Measurements from ENCODE around the gene PPP1R18.
A peak's percentile ranks its signal among the peaks of the same experiment; 100 is the strongest.
"Not testable (repeated sequence)": the region's sequence is repeated elsewhere in the genome, so short reads cannot be mapped to it uniquely, and the experiment has no call there.

The PPP1R18 gene

DNA sequence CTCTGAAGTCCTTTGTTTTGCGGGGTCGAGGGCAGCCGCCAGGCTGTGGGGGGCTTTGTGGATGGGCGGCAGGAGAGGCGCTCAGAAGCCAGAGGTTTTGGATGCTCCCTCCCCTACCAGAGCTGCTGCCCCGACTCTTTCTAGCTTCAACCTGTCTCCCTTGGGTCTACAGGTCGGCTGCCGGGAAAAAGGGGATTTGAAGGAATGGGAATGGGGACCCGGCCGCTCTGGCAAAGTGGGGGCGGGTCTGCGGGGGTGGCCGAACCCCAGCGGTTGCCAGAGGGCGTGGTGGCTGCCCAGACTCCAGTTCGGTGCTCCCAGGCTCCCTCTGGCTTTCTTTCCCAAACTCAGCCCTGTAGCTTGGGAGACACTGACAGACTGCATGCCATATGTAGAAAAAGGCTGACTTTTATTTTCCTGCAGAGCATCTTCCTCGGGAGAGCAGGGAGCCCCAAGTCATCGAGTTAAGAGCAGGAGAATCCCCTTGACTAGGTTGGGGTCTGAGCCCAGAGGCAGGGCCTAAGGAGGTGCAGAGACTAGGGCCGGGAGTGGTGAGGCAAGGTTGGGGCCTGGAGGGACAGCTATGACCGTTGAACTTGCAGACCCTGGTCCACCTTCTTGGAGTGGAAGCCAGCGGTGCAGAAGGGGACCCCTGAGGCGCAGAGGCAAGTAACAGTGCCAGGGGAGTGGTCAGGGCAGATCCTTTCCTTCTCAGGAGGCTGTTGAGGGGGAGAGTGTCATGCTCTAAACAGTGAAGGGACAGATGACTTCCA is 1.4 kb upstream of the PPP1R18 start:
- DNase-seq = no peak

GRCh38 chr6:30686908-30687658 is 638 bp upstream of the PPP1R18 start:
- DNase-seq = peak; percentile 89

DNA sequence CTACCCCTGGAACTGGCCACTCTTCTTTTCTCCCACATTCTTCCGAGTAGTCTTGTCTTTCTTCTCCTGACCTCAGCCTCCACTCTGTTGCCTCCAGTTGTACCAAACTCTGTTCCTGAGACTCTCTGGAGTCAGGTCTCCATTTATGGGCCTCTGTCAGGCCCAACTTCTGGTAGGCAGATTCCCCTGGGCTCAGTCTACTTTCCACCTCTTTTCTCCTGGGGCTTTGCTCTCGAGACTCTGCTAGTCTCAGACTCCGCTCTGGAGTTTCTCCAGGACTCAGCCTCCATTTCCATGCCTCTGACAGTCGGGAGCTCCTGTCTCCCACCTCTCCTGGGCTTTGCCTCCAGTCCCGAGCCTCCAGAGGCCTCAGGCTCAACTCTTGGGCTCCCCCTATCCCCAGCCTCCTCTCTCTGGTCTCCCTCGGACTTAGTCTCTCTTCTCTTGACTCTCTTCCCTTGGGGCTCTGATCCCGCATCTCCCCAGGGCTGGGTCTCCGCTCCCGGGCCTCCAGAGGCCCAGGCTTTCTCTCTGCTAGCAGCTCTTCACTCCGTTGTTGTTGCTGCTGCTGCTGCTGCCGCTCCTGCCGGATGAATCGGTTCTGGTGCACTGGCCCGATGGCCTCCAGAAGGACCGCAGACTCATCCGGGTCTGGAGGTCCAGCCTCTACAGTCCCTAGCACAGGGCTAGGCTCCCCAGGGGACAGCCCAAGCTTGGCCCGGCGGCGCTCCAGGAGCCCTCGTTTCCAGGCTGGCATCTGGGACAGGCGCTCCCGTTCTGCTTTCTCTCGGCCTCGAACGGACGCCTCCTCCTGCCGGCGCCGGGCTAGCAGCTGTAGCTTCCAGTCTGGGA is 1.1 kb downstream of the PPP1R18 start:
- DNase-seq = peak; percentile 41

GRCh38 chr6:30684386-30685156 is 1.9 kb downstream of the PPP1R18 start:
- DNase-seq = peak; percentile 75

- no peak for DNase-seq
These were observed 2.5 kb downstream of the PPP1R18 start for GRCh38 chr6:30683980-30684338.

DNA sequence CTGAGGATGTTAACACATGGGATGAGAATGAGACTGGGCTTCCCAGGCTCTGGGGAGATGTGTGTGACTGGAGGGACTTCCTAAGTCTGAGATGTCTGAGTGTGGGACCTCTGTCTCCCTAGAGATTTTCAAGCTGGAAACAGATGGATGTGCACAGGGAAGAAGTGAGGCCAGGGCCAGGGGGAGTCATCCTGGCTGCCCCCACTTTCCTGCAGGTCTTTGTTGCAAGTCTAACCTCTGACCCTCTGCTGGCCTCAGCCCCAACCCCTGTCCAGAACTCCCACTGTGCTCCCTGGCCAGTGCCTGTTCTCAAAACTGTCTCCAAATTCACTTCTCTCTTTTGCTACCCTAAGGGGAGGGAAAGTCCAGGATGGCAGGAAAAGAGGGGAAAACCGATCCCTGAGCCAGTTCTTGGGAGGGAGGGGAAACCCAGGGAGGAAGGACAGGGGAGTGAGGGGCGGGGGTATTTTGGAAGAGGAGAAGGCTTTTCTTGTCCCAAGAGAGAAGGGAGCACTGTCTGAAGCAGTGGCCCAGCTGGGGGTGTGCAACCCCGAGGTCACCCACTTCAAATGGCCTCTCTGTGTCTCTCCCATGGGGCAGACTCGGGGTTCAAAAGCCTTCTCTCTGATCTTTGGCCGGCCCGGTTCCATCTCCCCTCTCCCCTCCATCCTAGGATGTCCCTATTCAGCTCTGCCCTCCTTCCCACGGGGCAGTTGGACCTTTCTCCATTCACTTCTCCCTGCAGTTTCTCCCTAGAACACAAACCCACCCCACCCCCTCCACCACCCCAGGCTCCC is 3.1 kb downstream of the PPP1R18 start:
- DNase-seq = no peak

DNA sequence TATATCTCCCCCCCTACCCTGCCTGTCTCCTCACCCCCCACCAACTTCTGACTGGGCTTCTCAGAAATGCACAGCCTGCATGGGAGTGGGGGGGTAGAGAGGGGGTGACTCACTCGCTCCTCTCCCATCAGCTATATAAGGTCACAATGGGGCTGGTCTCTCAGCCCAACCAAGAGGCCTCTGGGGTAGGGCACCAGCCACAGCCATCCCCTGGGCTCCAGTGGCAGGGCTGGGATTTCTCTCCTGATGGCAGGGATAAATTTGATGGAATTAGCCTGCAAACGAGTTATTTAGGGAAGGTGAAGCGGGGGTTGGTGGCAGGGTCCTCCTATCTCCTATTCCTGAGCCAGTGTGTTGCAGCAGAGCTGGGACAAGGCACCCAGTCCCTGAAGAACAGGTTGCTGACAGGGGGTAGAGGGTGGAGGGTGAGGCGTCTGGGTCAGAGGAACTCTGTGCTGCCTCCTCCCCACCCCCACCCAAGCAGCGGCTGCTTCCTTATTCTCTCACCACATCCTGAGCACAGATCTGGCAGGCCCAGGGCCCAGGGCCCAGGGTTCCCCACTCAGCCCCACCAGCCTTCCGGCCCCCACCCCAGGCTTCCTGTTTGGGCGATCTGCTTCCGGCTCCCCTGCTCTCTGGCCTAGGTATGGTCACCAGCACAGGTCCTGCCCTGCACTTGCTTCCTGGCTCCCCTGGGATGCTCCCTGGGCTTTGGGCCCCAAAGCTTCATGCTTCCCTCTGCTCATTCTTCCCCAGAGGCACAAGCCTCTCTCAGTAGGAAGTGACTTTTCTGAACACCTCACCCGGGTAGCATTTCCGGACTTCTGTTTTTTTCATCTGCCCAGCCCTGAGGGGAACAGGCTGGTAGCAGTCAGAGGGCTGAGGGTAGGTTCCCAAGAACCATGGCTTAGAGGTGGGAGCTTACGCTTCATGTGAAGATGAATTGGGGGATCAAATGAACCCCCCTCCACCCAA is 4.0 kb downstream of the PPP1R18 start:
- DNase-seq = peak; percentile 95

DNA sequence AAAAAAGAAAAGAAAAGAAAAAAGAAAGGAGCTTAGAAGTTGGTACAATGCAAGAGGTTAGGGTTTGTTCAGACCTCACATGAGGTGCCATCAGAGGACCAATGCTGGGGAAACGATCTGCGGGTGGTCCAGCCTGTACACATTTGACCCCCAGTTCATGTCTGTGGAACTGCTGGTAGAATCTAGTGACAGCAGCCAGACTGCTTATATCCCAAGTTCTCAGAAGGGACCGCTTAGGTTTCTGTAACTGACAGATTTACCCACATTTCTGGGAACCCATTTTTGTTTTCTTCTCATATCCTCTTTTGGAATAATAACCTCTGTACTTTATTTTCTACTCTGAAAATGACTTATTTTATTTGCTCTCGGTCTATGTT is 4.7 kb downstream of the PPP1R18 start:
- no peak for DNase-seq

- DNase-seq = no peak
These were observed 6.5 kb downstream of the PPP1R18 start for GRCh38 chr6:30679765-30680535.

DNA sequence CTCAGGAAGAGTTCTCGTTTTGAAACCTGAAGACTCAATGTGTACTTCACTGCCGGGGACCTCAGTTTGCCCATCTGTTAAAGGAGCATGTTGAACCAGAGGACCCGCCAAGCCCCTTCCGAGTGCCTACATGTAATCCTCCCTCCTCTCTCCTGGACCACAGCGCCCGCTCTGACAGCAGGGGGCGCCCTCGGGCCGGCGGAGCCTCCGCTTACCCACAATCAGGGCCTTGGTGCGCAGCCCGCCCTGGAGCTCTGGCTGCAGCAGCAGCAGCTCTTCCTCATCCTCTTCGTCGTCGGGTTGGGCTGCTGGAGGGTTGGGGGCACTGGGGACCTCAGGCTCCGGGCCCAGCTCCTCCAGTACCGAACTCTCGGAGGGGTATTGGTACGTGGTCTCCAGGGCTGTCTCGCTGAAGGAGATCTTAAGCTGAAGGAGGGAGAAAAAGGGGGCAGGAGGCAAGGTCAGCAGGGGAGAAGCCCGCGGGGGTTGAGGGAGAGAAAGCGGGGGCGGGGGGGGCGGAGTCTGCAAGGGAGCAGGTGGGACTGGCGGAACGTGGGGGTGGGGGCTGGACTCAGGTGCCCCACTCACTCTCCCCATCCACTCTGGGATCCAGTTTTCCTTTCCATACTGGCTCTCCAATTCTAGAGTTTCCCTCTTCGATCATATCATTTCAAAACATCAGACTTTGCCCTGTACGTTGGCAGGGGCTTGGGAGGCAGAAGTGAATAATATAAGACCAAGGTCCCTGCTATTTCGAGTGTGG is 7.3 kb downstream of the PPP1R18 start:
- peak; percentile 94 for DNase-seq

GRCh38 chr6:30676660-30677285 is 9.7 kb downstream of the PPP1R18 start:
- no peak for DNase-seq

- DNase-seq = peak; percentile 96
These were observed 13.8 kb downstream of the PPP1R18 start, which contains the start of gene DHX16 for GRCh38 chr6:30672445-30673253. DHX16 (minus strand) TSS chr6:30673006; CDS start chr6:30672841, 165 bp downstream.

DNA sequence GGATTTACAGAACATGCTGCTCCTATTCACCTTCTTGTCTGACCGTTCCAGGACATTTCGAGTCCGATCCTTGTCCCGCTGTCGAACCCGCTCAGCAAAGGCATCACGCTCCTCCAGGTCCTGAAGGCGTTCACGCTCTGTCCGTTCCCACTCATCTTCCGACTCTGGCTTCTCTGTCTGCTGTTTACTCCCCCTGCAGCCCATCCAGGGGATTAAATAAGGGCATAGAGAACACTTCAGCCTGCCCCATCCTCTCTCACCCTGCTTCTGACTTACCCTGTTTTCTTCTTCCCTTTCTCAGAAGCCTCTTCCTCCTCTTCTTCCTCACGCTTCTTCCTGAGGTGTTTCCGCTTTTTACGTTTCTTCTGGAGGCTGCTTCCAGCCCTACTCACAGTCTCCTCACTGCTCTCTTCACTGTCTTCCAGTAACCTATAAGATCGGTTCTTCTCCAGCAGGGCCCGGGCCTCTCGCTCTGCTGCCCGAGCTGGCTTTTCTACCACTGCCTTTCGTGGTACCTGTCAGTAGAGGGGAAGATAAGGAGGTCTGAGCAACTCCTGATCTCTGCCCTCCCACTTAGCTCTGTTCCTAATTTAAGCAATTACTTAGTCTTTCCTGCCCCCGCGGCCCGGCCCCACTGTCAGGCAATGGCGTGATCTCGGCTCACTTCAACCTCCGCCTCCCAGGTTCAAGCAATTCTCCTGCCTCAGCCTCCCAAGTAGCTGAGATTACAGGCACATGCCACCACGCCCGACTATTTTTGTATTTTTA is 15.5 kb downstream of the PPP1R18 start:
- no peak for DNase-seq

DNA sequence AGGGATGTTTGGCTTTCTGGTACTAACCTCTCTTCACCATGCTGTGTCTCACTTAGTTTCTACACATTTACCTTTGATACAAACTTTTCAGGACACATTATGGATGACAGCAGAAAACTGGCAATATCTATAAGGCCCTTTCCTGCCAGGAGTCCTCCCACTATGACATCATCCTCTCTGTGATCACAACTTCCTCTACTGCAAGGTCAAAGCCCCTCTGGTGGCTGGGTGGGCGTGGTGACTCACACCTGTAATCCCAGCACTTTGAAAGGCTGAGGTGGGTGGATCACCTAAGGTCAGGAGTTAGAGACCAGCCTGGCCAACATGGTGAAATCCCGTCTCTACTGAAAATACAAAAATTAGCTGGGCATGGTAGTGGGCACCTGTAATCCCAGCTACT is 20.1 kb downstream of the PPP1R18 start:
- DNase-seq = peak; percentile 21

DNA sequence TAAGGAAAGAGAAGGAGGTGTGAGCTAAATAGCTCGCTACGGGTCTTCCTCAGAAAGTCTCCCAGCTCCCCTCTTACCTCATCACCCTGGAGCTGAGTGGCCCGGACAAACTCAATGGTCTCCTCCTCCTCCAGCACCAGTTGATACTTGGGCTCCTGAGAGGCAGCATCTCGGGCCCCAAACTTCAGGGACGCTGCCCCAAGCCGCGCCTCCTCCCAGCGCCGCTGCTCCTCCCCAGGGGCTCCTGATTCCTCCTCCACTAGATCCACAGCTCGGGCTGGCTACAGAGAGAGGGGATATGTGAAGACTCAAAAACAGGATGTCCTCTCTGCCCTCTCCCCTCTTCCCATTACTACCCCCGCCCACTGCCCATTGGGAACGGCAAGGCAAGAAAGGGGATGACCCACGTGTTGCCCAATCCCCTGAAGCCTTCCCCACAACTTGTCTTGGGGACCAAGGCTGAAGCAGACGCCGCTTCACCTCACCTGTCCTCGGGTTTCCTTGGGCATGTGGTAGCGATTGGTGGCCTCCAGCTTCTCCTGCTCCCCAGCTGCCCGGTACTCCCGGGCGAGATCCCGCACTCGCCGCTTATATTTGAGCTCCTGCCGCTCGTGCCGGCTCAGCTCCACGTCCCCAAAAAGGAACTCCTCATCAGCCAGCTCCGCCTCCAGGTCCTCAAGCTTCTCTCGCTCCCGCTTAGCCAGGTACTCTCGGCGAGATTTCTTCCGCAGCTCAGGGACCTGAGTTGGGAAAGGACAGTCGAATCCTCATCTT is 21.3 kb downstream of the PPP1R18 start:
- DNase-seq = no peak

GRCh38 chr6:30657922-30658321 is 28.5 kb downstream of the PPP1R18 start:
- DNase-seq = not testable (repeated sequence)
